H1 (cell line): ENCODE measurements around the gene VPS54. TPM values are rescaled to one million over a fixed set of nuclear protein-coding genes. Genes with fewer than 3 reads are reported as not detected.

ENCODE experiments used
- CTCF ChIP-seq, 3 experiments: IDR thresholded peaks; 1 replicate in 2 of 3; 2 replicates in 1 of 3; pipeline versions ENCODE4 v1.5.1 to v1.6.1; 2011; ENCODE audit warnings: low read length in 3 of 3, mild to moderate bottlenecking in 3 of 3, inconsistent platforms in 2 of 3, low read depth in 1 of 3, moderate library complexity in 1 of 3; ENCODE audit not compliant: insufficient read depth in 1 of 3; ENCODE audit errors: control extremely low read depth in 1 of 3
- RAD21 ChIP-seq, 2 experiments: IDR thresholded peaks in 1 of 2; conservative IDR thresholded peaks in 1 of 2; 2 replicates each; pipeline ENCODE4 v1.6.1; 2011; ENCODE audit warnings: low read depth in 2 of 2, low read length in 2 of 2, improper control_type of control experiment in 1 of 2, inconsistent platforms in 1 of 2, mild to moderate bottlenecking in 1 of 2, moderate library complexity in 1 of 2
- polyA plus RNA-seq, 7 experiments: library from polyadenylated mRNA; depleted of rRNA in 3 of 7; stranded (reverse) in 5 of 7; unstranded in 2 of 7; fragments of >200 nt in 5 of 7; fragments of 200-250 nt in 2 of 7; gene quantifications; 1 replicate in 5 of 7; 2 replicates in 1 of 7; 4 replicates in 1 of 7; pipeline versions ENCODE4 v1.2.1 to v1.2.3, GENCODE V29; 2011 to 2013; ENCODE audit warnings: missing spikeins in 2 of 7, mixed read lengths in 2 of 7
- total RNA-seq: library from RNA; stranded (reverse); fragmentation: NEBNext Ultra II Directional; extraction: Animal tissue kit (Norgen Biotek cat#: 25700); gene quantifications from 2 replicates; pipeline ENCODE4 v1.2.1, GENCODE V29; 2021

Gene VPS54
- total and polyA plus RNA-seq, 2 of the 8 experiments (the other 6 are each of a cell fraction or from before 2014, with no cell fraction given) = 3.6 to 13.2 TPM

GRCh38 chr2:63843093-63843492, 176.1 kb downstream of the VPS54 start (continued):
- no peak for TF ChIP-seq CTCF (IDR thresholded peaks at IDR 0.05; ENCODE audit: control extremely low read depth in 1 of 3, insufficient read depth in 1 of 3, low read depth in 1 of 3, low read length in 3 of 3)
- TF ChIP-seq RAD21 (IDR thresholded peaks at IDR 0.05 in 1 of 2, conservative IDR thresholded peaks at IDR 0.05 in 1 of 2; ENCODE audit: low read depth in 2 of 2, low read length in 2 of 2) = no peak
